NCI-H2196 treated with DMSO at 0.1 percent for 48 hours (cell line): ENCODE measurements around the gene CAPN1.
"Not testable (repeated sequence)": the region's sequence is repeated elsewhere in the genome, so short reads cannot be mapped to it uniquely, and the experiment has no call there.

Experiments
- DNase-seq: peaks from one replicate; lab custom pipeline; 2025; ENCODE audit not compliant: unreplicated experiment; lab: John Stamatoyannopoulos, UW

The CAPN1 gene

DNA sequence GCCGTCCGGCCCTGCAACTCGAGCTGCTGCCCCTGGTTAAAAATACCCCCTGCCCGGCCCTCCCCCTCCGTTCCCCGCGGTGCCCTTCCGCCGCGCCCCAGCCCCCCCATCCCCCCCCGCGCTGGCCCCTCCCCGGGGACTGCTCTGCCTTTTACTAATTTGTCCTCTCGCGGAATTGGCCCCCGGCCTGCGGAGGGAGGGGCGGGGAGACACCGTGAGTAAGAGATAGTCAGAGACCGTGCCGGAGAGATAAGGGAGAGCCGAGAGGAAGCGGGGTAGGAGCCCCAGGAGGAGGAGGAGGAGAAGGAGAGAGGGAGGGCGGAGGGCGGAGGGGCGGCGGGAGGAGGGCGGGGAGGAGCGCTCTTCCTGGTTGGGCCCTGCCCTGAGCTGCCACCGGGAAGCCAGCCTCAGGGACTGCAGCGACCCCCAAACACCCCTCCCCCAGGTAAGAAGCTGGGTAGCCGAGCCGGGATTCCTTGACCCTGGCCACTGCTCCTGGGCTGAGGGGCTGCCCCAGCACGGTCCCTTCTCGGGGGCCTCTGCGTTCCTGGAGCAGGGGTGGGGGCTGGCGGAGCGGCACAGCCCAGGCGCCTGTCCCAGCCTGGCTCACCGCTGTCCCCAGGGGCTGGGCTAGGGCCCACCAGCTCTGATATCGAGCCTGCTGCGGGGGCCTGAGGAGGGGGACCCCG, at the start of gene CAPN1:
Gene CAPN1, plus strand, starts transcription at position 360 of the 689 bp plus-strand sequence. CDS start 774 bp downstream, outside the sequence.
- DNase-seq: peak; percentile 51

- DNase-seq: no peak
These were observed 49.3 kb upstream of the CAPN1 start for GRCh38 chr11:65132238-65132987.

DNA sequence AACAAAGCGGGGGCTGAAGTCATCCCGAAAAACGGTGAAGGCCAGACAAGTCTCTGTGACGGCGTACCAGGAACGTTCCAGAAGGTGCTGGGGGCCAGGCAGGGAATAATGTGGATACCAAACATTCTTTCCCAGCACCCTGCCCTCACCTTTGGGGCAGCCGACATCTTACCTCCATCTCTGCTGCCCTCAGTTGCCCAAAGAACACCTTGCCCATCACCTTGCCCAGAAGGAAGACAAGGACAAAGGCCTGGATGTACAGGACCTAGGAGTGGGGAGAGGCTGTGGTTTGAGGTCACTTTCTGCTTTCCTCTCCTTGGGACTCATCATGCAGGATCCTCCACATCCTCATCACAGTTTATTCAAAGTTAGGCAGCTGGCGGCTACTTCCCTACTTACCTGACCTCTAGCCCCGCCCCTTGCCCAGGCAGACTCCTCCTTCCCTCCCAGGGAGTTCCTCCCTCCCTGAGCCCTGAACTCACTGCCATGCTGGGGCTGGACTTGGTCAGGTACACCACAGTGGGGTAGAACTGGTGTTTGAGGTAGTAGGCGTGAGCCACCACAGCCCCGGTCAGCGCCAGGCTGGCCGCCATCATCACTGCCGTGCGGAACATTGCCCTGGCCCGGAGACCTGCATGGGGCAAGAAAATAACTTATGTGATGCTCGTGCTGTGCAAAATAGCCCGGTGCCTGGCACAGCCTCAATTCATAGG, 48.6 kb upstream of the CAPN1 start:
- peak; percentile 34 for DNase-seq

- DNase-seq: no peak
These were observed 48.0 kb upstream of the CAPN1 start for GRCh38 chr11:65133724-65134123.

DNA sequence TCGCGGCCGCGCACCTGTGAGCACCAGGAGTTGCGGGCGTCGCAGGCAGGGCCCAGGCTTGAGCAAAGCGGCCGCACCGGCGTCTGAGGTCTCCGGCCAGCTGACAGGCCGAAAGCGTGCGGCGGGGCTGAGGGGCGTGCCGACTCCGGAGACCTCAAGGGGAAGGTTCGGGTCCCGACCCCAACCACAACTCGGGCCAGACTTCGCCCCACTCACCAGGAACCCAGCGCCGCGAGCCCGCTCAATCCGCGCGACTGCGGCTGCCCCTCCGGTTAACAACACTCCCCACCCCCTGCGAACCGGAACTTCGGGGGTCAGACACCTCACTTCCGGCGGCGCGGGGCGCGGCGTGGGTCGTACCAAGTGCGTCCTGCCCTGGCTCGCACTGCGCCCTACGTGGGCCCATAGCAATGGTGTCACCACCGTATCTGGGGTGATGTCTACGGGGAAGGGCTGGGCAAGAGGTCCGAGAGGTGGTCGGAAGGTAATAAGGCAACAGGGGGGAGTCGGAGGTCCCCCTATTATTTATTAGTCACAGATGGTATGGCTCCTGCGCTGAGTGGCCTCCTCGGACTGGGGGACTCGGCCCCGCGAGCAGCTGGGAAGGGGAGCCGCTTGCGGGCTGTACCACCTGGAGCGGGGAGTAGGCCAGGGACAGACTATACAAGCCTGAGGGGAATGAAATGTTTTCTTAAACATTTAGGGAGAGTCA, 47.3 kb upstream of the CAPN1 start, which contains the start of gene SYVN1:
Gene SYVN1, minus strand, starts transcription at position 280 of the 712 bp plus-strand sequence. CDS start 918 bp downstream, outside the sequence.
- DNase-seq: peak; percentile 88

DNA sequence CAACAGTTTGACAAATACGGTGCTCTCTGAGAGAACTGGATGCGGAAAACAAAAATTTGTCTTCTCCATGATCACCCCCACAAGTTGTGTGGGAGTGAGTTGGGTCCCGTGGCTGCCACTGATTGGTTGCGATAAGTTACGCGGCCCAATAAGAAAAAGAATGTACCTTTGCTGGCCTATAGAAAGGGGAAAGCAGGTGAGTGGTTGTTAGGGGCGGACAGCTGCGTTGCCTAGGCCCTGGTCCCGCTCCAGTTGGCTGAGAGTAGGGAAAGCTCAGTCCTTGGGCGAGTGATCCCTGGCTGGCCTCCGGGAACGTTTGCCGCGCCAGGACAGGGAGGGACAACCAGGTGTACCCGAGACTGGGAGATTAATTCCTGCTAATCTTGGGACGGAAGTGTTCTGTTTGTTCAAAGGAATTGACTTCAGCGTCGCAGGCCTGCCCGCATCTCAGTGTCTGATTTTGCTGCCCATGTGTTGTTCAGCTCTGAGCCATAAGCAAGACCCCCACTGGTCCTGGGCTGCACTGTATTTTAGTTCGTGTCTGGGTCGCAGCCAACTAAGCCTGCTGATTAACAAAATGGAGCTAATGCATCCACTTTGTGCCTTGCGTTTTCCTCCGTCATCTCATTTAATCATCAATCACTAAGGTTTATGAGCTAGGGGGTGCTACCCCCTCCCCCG, 46.6 kb upstream of the CAPN1 start:
- DNase-seq: peak; percentile 99

DNA sequence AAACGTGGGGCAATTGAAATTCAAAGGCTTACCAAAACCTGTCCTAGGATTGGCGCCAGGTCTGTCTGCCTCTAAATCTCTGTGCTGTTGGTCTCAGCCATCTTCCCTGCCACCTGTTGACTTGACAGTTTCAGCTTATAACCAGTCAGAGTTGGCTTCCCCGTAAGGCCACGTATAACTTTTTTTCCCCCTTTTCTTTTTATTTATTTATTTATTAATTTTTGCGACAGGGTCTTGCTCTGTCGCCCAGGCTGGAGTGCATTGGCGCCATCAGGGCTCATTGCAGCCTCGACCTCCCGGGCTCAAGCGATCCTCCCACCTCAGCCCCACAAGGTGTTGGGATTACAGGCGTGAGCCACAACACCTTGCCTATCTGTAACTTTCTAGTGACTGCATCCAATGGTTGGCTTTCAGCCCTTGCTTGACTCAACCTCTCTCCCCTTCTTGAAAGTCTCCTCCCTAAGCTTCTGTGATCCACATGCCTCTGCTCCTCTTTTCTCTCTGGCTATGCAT, 46.0 kb upstream of the CAPN1 start:
- no peak for DNase-seq

- DNase-seq: no peak
These were observed 45.1 kb upstream of the CAPN1 start for GRCh38 chr11:65136515-65137096.

DNA sequence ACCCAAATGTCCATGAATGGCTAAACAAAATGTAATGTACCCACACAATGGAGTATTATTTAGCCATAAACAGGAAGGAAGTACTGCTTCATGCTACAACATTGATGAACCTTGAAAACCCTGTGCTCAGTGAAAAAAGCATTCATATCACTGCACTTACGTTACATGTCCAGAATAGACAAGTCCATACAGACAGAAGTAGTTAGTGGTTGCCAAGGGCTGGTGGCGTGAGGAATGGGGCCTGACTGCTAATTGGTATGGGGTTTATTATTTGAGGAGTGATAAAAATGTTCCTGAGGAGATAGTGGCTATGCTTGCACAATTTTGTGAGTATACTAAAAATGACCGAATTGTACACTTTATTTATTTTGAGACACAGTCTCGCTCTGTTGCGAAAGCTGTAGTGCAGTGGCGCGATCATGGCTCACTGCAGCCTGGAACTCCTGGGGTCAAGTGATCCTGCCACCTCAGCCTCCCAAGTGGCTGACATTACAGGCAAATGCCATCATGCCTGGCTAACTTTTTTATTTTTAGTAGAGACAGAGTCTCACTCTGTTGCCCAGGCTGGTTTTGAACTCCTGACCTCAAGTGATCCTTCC, 39.7 kb upstream of the CAPN1 start:
- no peak for DNase-seq

GRCh38 chr11:65147352-65148075, 34.2 kb upstream of the CAPN1 start:
- no peak for DNase-seq

GRCh38 chr11:65148657-65149056, 33.1 kb upstream of the CAPN1 start:
- no peak for DNase-seq

- not testable (repeated sequence) for DNase-seq
These were observed 31.6 kb upstream of the CAPN1 start for GRCh38 chr11:65150131-65150508.

DNA sequence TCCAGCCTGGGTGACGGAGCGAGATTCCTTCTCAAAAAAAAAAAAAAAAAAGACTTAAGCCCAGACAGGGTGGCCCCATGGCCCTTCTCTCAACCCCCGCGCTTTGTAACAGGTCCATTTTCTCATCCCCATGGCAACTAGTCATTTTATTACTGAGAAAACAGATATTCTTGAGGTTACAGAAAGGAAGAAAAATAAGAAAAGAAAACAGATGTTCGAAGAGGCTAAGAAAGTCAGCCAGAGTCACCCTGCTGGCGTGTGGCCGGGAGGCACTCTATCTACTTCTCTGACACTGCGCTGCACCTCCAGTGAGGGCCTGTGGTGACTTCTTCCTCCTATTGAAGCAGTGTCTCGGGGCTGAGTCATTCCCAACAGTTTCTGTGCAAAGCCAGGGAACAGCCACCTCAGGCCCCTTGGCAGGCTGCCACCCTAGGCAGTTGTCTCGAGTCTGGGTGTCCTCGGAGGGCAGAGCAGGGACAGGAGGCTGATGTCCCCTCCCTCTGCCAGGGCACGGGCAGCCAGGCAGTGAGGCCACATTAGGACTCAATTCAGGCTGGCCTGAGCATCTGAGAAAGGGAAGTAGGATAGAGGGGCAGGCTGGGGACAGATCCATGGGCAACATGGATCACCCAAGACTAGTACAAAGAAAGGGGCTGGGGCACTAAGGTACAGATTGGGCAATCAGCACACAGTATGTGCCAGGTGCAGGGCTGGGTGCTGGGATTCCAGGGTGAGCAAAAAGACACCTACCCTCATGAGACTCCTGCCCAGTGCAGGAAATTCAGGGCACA, 31.0 kb upstream of the CAPN1 start:
- DNase-seq: peak; percentile 83

DNA sequence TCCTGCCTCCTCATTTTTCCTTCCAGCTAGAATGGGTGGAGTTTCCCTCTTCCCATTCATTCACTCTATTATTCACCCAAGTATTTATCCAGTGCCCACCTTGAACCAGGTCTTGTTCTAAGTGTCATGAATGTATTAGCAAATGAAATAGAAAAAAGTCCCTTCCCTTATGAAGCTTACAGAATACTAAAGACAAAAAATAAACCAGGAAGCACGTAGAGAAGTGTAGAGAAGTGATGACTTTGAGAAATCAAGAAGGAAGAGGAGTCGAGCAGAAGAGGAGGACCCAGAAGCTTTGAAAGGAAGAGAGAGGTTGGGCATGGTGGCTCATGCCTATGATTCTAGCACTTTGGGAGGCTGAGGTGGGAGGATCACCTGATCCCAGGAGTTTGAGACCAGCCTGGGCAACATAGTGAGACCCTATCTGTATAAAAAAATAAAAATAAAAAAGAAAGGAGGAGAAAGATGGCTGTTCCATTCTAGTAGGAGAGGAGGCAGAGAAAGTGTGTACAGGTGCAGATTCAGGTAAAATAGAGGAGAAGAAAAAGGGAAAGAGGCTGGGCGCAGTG, 30.3 kb upstream of the CAPN1 start:
- DNase-seq: no peak

- no peak for DNase-seq
These were observed 29.6 kb upstream of the CAPN1 start for GRCh38 chr11:65152122-65152521.

DNA sequence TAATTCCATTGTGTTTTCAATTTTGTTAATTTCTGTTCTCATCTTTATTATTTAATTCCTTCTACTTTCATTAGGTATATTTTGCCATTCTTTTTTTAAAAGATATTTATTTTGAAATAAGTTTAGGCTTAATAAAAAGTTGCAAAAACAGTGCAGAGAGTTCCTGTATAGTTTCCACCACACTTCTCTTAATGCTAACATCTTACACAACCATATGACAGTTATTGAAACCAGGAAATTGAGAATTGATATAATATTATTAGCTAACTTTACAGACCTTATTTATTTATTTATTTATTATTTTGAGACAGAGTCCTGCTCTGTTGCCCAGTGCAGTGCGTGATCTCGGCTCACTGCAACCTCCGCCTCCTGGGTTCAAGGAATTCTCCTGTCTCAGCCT, 25.5 kb upstream of the CAPN1 start:
- DNase-seq: no peak

DNA sequence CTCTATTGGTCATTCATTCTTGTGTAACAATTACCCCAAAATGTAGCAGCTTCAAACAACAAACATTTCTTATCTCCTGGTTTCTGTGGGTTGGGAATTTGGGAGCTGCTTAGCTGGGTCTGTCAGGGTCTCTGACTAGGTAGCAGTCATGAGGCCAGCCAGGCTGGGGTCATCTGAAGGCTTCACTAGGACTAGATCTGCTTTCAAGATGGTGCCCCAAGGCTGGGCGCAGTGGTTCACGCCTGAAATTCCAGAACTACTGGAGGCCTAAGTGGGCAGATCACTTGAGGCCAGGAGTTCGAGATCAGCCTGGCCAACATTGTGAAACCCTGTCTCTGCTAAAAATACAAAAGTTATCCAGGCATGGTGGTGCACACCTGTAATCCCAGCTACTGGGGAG, 24.8 kb upstream of the CAPN1 start:
- no peak for DNase-seq

GRCh38 chr11:65157336-65157735, 24.4 kb upstream of the CAPN1 start:
- no peak for DNase-seq
